Measurements from ENCODE around the gene FAM111A. TPM values are rescaled to one million over a fixed set of nuclear protein-coding genes. Genes with fewer than 3 reads are reported as not detected.
"Not testable (repeated sequence)": the region's sequence is repeated elsewhere in the genome, so short reads cannot be mapped to it uniquely, and the experiment has no call there.

FAM111A gene
- polyA plus RNA-seq, 6 donors from 2014 or later, result 32.9 to 61.6 (median 44.7) TPM

DNA sequence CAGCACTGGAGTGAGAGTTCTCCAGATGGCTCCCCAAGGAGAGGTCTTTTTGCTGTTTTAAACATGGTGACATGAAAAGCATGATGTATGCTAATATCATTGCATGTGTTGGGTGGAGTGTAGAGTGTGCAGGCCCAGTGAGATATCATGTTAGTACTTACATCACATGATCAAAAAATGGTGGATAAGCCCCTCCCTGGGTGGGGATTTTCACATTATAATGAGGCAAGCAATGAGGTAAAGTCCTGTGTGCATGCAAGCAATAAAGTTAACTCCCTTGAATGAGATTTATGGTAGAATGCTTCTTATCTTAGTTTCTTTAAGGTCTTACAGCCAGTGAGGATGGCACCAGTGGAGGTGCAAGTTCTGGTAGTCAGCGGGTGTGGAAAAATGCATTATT is 27.1 kb upstream of the FAM111A start:
- DNase-seq, result no peak

DNA sequence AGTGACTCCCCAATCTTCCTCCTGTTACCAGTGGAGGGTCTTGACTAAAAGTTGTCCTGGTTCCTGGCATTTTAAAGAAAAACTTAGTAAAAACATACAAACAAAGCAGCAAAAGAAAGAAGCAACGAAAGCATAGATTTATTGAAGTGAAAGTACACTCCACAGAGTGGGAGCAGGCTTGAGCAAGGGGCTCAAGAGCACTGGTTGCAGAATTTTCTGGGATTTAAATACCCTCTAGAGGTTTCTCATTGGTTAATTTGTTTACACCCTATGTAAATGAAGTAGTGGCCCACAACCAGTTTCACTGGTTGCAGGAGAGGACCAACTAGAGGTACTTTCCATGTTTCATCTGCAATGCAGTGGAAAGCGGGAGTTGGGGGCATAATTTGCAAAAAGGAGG is 24.9 kb upstream of the FAM111A start:
- Mint-ChIP-seq H3K4me3 (no peak overlapping the region), H3K27me3 (no peaks in the 10 kb centered on the region), H3K4me1 (peaks cover 7 to 30% (median 8%) of the 10 kb centered on the region in 3 donors), H3K27ac (no peak overlapping the region), H3K36me3 (peaks cover 14 to 43% of the 10 kb centered on the region in 2 donors), H3K9me3 (peaks cover 0 to 40% (median 28%) of the 10 kb centered on the region in 7 donors)
- no peak for DNase-seq
- ATAC-seq (ENCODE audit: low read depth in 2 of 2), result no peak

More for the DNA sequence above, 27.1 kb upstream of the FAM111A start:
- H3K27ac Mint-ChIP-seq, result peak overlapping the region in 2 of 6 donors; percentile 10 to 16
- H3K9me3 Mint-ChIP-seq, result peaks cover 0 to 40% (median 28%) of the 10 kb centered on the region in 7 donors
- no peak for ATAC-seq (ENCODE audit: low read depth in 2 of 2)
- H3K4me3 Mint-ChIP-seq, result no peak overlapping the region
- H3K27me3 Mint-ChIP-seq, result no peaks in the 10 kb centered on the region
- H3K4me1 Mint-ChIP-seq, result peaks cover 0 to 31% (median 0%) of the 10 kb centered on the region in 3 donors
- H3K36me3 Mint-ChIP-seq, result peaks cover 14 to 43% of the 10 kb centered on the region in 2 donors

DNA sequence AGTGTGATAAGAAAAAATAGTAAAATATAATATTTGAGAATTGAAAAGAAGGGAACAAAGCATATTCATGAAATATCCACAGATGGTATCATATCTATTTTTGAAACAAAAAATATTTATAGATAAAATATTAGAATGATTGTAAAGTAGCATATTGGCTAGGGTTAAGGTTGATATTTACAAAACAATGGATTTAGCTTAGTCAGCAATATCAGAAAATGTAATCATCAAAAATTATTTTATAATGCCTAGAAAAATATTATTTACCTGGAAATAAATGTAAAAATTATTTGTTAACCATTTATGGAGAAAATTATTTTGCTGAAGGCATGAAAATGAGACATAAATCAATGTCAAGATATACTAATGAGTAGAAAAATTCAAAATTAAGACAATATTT is 22.8 kb upstream of the FAM111A start:
- H3K4me1 Mint-ChIP-seq, result peaks cover 8 to 9% (median 8%) of the 10 kb centered on the region in 3 donors
- ATAC-seq (ENCODE audit: low read depth in 2 of 2) (no peak), DNase-seq (no peak)
- no peaks in the 10 kb centered on the region for H3K27me3 Mint-ChIP-seq
- H3K36me3 Mint-ChIP-seq, result peaks cover 20 to 38% of the 10 kb centered on the region in 2 donors
- H3K27ac Mint-ChIP-seq, result no peak overlapping the region
- peaks cover 0 to 47% (median 32%) of the 10 kb centered on the region in 7 donors for H3K9me3 Mint-ChIP-seq
- H3K4me3 Mint-ChIP-seq, result no peak overlapping the region

DNA sequence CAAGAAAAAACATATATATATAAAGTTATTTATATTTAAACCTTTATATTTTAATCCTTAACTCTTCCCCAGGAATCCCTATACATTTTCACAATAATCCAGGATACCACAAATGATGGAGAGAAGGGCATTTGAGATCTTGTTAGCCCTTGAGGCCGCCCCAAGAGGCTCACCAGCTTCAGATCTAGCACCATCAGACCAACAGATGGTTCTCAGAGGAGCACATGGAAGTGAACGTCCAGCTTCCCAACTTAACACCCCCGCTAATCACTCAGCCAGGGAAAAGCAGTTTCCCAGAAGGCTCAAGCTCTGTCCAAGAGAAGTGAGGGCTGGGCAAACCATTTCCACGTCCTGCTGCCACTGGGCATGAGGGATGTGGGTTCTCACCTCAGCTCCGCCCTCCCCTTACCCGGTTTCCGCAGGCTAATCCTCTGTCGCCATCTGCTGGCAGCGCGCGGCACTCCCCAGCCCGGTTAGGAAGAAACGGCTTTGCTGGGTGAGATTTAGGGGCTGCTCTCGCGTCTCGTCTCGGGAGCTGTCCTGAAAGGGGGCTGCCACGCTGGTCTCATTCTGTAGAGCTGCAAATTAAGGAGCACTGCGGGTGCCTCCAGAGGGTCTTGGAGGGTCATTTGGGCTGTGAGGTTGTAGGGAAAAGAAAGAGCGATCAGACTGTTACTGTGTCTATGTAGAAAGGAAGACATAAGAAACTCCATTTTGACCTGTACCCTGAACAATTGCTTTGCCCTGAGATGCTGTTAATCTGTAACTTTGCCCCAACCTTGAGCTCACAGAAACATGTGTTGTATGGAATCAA is 6.8 kb upstream of the FAM111A start:
- Mint-ChIP-seq H3K9me3 (peaks cover 4 to 32% (median 21%) of the 10 kb centered on the region in 7 donors), H3K27me3 (no peaks in the 10 kb centered on the region), H3K4me3 (peak overlapping the region in 6 of 8 donors; percentile 4 to 85 (median 72)), H3K4me1 (peaks cover 16 to 26% (median 21%) of the 10 kb centered on the region in 3 donors), H3K27ac (peak overlapping the region in 5 of 6 donors; percentile 51 to 95 (median 93)), H3K36me3 (peaks cover 24 to 39% of the 10 kb centered on the region in 2 donors)
- ATAC-seq (ENCODE audit: low read depth in 2 of 2), result peak; percentile 99
- DNase-seq, result peak; percentile 83

DNA sequence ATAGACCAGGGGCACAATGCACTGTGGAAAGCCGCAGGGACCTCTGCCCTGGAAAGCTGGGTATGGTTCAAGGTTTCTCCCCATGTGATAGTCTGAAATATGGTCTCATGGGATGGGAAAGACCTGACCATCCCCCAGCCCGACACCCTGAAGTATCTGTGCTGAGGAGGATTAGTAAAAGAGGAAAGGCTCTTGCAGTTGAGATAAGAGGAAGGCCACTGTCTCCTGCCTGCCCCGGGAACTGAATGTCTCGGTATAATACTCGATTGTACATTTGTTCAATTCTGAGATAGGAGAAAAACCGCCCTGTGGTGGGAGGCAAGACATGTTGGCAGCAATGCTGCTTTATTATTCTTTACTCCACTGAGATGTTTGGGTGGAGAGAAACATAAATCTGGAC is 6.1 kb upstream of the FAM111A start:
- Mint-ChIP-seq H3K9me3 (peaks cover 4 to 25% (median 14%) of the 10 kb centered on the region in 7 donors), H3K4me1 (peaks cover 22 to 33% (median 27%) of the 10 kb centered on the region in 3 donors), H3K36me3 (peaks cover 19 to 35% of the 10 kb centered on the region in 2 donors)
- H3K27ac Mint-ChIP-seq; DNase-seq; H3K27me3 Mint-ChIP-seq; ATAC-seq (ENCODE audit: low read depth in 2 of 2); H3K4me3 Mint-ChIP-seq: not testable (repeated sequence)

DNA sequence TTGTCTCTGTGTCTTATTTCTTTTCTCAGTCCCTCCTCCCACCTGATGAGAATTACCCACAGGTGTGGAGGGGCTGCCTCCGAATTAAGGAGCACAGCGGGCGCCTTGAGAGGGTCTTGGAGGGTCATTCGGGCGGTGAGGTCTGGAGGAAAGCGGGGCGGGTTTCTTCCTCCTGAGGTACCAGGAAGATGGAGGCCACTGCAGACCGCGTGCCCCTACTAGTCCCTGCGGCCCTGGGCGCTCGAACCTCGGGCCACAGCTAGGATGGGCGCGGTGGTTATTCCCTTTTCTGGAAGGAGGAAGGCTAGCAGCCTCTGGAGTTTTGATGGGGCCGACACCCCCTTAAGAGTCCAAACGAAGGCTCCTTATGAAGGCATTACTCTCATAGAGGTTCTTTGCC is 5.5 kb upstream of the FAM111A start:
- DNase-seq (no peak), ATAC-seq (ENCODE audit: low read depth in 2 of 2) (no peak)
- peaks cover 2 to 20% (median 9%) of the 10 kb centered on the region in 7 donors for H3K9me3 Mint-ChIP-seq
- H3K4me3 Mint-ChIP-seq, result peak overlapping the region in 1 of 8 donors; percentile 35
- H3K27ac Mint-ChIP-seq, result peak overlapping the region in 1 of 6 donors; percentile 38
- H3K27me3 Mint-ChIP-seq, result no peaks in the 10 kb centered on the region
- H3K4me1 Mint-ChIP-seq, result peaks cover 28 to 38% (median 33%) of the 10 kb centered on the region in 3 donors
- H3K36me3 Mint-ChIP-seq, result peaks cover 15 to 32% of the 10 kb centered on the region in 2 donors

DNA sequence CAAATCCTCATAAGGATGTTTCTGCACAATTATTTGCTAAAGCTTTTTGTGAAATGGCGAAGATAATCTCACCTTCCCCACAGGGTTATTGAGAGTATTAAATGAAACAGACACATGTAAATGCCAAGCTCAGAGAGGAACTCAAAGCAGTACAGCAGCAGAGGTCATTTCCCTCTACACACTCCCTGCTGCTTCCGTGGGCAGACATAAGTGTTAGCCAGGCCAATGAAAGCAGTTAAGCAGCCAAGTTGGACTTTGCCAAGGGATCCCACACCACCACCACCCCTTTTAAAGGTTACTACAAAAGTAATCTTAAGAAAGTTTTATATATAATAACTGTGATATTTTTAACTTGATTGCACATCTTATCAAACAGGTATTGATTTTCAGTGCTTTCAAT is 4.0 kb upstream of the FAM111A start:
- Mint-ChIP-seq H3K9me3 (peaks cover 0 to 7% (median 2%) of the 10 kb centered on the region in 7 donors), H3K36me3 (peaks cover under 1 to 20% of the 10 kb centered on the region in 2 donors), H3K4me1 (peaks cover 40 to 48% (median 43%) of the 10 kb centered on the region in 3 donors), H3K27me3 (no peaks in the 10 kb centered on the region), H3K27ac (peak overlapping the region in 1 of 6 donors; percentile 38), H3K4me3 (no peak overlapping the region)
- DNase-seq, result no peak
- ATAC-seq (ENCODE audit: low read depth in 2 of 2), result no peak

DNA sequence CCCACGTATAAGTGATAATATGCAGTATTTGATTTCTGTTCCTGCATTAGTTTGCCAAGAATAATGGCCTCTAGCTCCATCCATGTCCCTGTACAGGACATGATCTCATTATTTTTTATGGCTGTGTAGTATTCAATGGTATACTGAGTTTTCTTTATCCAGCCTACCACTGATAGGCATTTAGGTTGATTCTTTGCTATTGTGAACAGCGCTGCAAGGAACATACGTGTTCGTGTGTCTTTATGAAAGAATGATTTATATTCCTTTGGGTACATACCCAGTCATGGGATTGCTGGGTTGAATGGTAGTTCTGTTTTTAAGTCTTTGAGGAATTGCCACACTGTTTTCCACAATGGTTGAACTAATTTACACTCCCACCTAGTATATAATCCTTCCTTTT is 1.5 kb upstream of the FAM111A start:
- ATAC-seq (ENCODE audit: low read depth in 2 of 2) (no peak), DNase-seq (no peak)
- peak overlapping the region in 4 of 6 donors; percentile 21 to 98 (median 90) for H3K27ac Mint-ChIP-seq
- peaks cover 0 to 12% of the 10 kb centered on the region in 2 donors for H3K36me3 Mint-ChIP-seq
- no peaks in the 10 kb centered on the region for H3K27me3 Mint-ChIP-seq
- H3K4me3 Mint-ChIP-seq, result peak overlapping the region in 7 of 8 donors; percentile 93 to 99 (median 98)
- no peaks in the 10 kb centered on the region for H3K9me3 Mint-ChIP-seq
- H3K4me1 Mint-ChIP-seq, result peaks cover 46 to 51% (median 50%) of the 10 kb centered on the region in 3 donors

DNA sequence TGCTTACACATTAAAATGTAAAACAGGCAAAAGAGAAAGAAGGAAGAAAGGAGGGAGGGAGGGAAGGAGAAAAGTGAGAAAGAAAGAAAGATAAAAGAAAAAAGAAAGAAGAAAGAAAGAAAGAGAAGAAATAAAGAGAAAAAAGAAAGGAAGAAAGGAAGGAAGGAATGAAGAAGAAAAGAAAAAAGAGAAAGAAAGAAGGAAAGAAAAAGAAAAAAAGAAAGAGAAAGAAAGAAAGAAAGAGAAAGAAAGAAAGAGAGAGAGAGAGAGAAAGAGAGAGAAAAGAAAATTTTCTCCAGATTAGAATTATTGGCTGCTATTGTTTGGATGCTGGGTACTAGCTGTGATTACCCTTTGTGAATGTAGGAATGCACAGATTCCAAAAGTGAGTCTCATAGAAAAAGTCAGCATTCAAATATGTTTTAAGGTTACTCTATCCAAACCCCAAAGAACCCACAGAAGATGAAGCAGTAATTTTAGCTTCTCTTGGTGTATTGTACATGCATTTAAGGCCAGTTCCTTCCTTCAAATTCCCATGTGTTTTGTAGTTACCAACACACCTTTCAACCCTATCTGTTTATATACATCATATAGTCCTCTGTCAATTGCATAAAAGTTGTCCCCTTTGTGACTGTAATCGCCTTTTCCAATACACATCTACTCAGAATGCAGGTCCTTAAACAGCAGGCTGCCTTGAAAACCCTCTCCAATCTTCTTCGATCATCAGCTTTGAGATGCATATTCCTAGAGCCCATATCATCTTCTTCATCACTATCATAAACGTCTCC is 789 bp upstream of the FAM111A start:
- no peak for DNase-seq
- H3K4me1 Mint-ChIP-seq, result peaks cover 46 to 54% (median 53%) of the 10 kb centered on the region in 3 donors

DNA sequence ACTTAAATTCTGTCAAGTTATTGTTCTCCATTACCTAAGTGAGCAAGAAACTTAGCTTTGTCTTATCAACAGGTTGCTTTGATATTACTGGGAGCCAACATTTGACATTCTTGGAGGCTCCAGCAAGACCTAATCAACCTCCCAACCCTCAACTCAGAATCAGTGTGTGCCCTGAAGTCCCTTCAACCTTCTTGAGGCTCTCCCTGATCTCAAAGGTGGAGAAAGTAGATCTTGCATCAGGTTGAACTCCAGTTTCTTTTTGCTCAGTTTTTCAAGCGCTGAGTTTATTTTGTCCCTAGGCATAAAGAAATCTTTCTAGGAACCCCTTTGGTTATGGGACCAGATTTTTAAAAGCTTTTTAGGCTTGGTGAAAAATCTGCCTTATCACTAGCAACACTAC is 1.4 kb downstream of the FAM111A start:
- peak overlapping the region; percentile 92 to 99 (median 97) for H3K27ac Mint-ChIP-seq
- no peaks in the 10 kb centered on the region for H3K9me3 Mint-ChIP-seq
- no peaks in the 10 kb centered on the region for H3K36me3 Mint-ChIP-seq
- no peak for DNase-seq
- peak overlapping the region; percentile 93 to 99 (median 98) for H3K4me3 Mint-ChIP-seq
- no peaks in the 10 kb centered on the region for H3K27me3 Mint-ChIP-seq
- no peak for ATAC-seq (ENCODE audit: low read depth in 2 of 2)
- peaks cover 68 to 74% (median 70%) of the 10 kb centered on the region in 3 donors for H3K4me1 Mint-ChIP-seq

More for the DNA sequence above, 789 bp upstream of the FAM111A start:
- Mint-ChIP-seq H3K9me3 (no peaks in the 10 kb centered on the region), H3K27ac (peak overlapping the region; percentile 92 to 99 (median 97)), H3K4me3 (peak overlapping the region; percentile 93 to 99 (median 98)), H3K36me3 (peaks cover 0 to 12% of the 10 kb centered on the region in 2 donors), H3K27me3 (no peaks in the 10 kb centered on the region)
- peak in 1 of 2 donors; percentile 1 for ATAC-seq (ENCODE audit: low read depth in 2 of 2)

DNA sequence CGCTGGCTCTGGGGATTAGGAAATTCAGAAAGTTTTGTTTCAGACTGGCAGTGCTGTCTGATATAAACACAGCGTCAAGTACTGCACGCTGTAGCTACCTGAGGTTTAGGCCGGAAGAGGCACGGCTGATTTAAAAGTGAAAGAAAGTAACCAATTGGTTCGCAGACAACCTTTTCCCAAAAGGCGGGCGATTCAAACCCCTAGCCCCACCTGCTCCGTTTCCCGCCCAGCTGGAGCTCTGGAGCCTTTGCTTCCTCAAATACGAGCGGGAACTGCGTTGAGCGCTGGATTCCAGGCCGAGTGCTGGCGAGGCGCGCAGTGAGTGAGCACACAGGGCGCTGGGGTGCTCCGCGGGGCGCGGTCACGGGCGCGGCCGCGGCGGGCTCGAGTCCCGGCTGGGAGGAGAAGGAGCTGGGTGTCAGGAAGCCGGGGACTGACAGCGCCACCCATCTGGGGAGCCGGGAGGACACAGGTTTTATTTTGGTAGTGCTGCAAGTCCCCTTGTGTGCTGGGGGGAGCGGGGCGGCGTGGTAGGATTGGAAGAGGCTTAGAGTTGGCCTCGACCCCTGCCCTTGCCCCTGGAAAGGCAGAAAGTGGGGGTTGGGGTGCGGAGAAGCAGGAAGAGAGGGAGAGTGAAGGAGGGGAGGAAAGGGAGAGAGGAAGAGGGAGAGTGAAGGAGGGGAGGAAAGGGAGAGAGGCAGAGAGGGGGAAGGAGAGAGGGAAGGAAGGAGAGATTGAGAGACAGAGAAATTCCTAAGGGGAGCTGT is 2.1 kb downstream of the FAM111A start:
- Mint-ChIP-seq H3K4me3 (peak overlapping the region; percentile 93 to 99 (median 98)), H3K9me3 (no peaks in the 10 kb centered on the region), H3K4me1 (peaks cover 70 to 78% (median 73%) of the 10 kb centered on the region in 3 donors), H3K27me3 (no peaks in the 10 kb centered on the region), H3K27ac (peak overlapping the region; percentile 83 to 99 (median 96)), H3K36me3 (no peaks in the 10 kb centered on the region)
- DNase-seq, result peak; percentile 74
- ATAC-seq (ENCODE audit: low read depth in 2 of 2), result peak; percentile 58 to 59

DNA sequence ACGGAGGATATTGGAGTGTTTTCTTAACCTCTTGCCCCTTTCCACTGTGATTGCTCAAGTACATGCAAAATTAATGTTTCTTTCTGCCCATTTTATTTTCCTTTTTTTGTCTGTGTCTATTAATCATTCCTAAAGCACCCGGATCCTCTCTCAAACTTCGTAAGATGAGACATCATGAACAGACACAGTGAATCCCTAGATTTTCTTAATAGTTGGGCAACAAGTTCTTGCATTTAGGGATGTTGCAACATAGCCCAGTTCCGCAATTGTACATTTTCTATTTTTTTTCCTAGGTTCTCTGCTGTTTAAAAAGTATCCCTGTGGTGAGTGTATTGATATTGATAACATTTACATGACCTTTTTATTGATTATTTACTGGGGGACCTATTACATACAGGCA is 2.9 kb downstream of the FAM111A start:
- Mint-ChIP-seq H3K27me3 (no peaks in the 10 kb centered on the region), H3K4me1 (peaks cover 70 to 78% (median 73%) of the 10 kb centered on the region in 3 donors), H3K27ac (peak overlapping the region in 4 of 6 donors; percentile 44 to 95 (median 62)), H3K36me3 (no peaks in the 10 kb centered on the region), H3K9me3 (no peaks in the 10 kb centered on the region), H3K4me3 (peak overlapping the region; percentile 93 to 99 (median 98))
- ATAC-seq (ENCODE audit: low read depth in 2 of 2), result no peak
- no peak for DNase-seq

Data from naive B cell (primary cell).